NB4 (cell line): Measurements from ENCODE around the gene ITPR3.

Source experiments
- CTCF ChIP-seq: IDR thresholded peaks from one replicate; pipeline ENCODE4 v1.5.1; 2012; ENCODE audit warnings: low read depth, low read length
- MAX ChIP-seq: IDR thresholded peaks from 2 replicates; pipeline ENCODE4 v1.6.1; 2011; ENCODE audit warnings: low read depth, low read length
- POLR2A ChIP-seq: IDR thresholded peaks from 2 replicates; pipeline ENCODE4 v1.6.1; 2011; ENCODE audit warnings: mild to moderate bottlenecking; ENCODE audit not compliant: insufficient read length; ENCODE audit errors: extremely low read depth

GRCh38 chr6:33712914-33713313 lies 91.8 kb downstream of the ITPR3 start:
- TF ChIP-seq CTCF (no peak), MAX (no peak), POLR2A (no peak)
